ENCODE results near the gene ACTA1.
"Not testable (repeated sequence)": the region's sequence is repeated elsewhere in the genome, so short reads cannot be mapped to it uniquely, and the experiment has no call there.

DNA sequence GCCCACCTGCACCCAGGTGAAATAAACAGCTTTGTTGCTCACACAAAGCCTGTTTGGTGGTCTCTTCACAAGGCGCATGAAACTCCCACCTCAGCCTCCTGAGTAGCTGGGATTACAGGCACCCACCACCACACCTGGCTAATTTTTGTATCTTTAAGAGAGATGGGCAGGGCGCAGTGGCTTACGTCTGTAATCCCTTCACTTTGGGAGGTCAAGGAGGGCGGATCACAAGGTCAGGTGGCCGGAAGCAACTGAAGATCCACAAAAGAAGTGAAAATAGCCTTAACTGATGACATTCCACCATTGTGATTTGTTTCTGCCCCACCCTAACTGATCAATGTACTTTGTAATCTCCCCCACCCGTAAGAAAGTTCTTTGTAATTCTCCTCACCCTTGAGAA, 15.3 kb downstream of the ACTA1 start:
- TF ChIP-seq JUND (IDR thresholded peaks at IDR 0.05); FOXA1 (IDR thresholded peaks at IDR 0.05); YY1 (IDR thresholded peaks at IDR 0.05); RAD21 (IDR thresholded peaks at IDR 0.05); NR2F2 (IDR thresholded peaks at IDR 0.05); TAF1 (conservative IDR thresholded peaks at IDR 0.05); HNF4A (conservative IDR thresholded peaks at IDR 0.05): not testable (repeated sequence)
- TF ChIP-seq, protein P1, sequence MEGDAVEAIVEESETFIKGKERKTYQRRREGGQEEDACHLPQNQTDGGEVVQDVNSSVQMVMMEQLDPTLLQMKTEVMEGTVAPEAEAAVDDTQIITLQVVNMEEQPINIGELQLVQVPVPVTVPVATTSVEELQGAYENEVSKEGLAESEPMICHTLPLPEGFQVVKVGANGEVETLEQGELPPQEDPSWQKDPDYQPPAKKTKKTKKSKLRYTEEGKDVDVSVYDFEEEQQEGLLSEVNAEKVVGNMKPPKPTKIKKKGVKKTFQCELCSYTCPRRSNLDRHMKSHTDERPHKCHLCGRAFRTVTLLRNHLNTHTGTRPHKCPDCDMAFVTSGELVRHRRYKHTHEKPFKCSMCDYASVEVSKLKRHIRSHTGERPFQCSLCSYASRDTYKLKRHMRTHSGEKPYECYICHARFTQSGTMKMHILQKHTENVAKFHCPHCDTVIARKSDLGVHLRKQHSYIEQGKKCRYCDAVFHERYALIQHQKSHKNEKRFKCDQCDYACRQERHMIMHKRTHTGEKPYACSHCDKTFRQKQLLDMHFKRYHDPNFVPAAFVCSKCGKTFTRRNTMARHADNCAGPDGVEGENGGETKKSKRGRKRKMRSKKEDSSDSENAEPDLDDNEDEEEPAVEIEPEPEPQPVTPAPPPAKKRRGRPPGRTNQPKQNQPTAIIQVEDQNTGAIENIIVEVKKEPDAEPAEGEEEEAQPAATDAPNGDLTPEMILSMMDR (IDR thresholded peaks at IDR 0.05; ENCODE audit: low read depth, low read length, missing input control), result not testable (repeated sequence)
- TF ChIP-seq, protein P2, sequence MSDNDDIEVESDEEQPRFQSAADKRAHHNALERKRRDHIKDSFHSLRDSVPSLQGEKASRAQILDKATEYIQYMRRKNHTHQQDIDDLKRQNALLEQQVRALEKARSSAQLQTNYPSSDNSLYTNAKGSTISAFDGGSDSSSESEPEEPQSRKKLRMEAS (IDR thresholded peaks at IDR 0.05), result not testable (repeated sequence)
- TF ChIP-seq, protein P3, sequence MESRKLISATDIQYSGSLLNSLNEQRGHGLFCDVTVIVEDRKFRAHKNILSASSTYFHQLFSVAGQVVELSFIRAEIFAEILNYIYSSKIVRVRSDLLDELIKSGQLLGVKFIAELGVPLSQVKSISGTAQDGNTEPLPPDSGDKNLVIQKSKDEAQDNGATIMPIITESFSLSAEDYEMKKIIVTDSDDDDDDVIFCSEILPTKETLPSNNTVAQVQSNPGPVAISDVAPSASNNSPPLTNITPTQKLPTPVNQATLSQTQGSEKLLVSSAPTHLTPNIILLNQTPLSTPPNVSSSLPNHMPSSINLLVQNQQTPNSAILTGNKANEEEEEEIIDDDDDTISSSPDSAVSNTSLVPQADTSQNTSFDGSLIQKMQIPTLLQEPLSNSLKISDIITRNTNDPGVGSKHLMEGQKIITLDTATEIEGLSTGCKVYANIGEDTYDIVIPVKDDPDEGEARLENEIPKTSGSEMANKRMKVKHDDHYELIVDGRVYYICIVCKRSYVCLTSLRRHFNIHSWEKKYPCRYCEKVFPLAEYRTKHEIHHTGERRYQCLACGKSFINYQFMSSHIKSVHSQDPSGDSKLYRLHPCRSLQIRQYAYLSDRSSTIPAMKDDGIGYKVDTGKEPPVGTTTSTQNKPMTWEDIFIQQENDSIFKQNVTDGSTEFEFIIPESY (IDR thresholded peaks at IDR 0.05), result not testable (repeated sequence)
- TF ChIP-seq, protein P4, sequence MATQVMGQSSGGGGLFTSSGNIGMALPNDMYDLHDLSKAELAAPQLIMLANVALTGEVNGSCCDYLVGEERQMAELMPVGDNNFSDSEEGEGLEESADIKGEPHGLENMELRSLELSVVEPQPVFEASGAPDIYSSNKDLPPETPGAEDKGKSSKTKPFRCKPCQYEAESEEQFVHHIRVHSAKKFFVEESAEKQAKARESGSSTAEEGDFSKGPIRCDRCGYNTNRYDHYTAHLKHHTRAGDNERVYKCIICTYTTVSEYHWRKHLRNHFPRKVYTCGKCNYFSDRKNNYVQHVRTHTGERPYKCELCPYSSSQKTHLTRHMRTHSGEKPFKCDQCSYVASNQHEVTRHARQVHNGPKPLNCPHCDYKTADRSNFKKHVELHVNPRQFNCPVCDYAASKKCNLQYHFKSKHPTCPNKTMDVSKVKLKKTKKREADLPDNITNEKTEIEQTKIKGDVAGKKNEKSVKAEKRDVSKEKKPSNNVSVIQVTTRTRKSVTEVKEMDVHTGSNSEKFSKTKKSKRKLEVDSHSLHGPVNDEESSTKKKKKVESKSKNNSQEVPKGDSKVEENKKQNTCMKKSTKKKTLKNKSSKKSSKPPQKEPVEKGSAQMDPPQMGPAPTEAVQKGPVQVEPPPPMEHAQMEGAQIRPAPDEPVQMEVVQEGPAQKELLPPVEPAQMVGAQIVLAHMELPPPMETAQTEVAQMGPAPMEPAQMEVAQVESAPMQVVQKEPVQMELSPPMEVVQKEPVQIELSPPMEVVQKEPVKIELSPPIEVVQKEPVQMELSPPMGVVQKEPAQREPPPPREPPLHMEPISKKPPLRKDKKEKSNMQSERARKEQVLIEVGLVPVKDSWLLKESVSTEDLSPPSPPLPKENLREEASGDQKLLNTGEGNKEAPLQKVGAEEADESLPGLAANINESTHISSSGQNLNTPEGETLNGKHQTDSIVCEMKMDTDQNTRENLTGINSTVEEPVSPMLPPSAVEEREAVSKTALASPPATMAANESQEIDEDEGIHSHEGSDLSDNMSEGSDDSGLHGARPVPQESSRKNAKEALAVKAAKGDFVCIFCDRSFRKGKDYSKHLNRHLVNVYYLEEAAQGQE (IDR thresholded peaks at IDR 0.05), result not testable (repeated sequence)
